ENCODE measurements around the gene DACH1.

- TF ChIP-seq EZH2 (IDR thresholded peaks at IDR 0.05; ENCODE audit: low read length, unreplicated experiment) (no peak), CTCF (conservative IDR thresholded peaks at IDR 0.05; ENCODE audit: low read depth, low read length) (no peak), EZH2phosphoT487 (IDR thresholded peaks at IDR 0.05; ENCODE audit: borderline replicate concordance, low read length) (no peak)
Measured at GRCh38 chr13:71503781-71504180, 363.2 kb downstream of the DACH1 start.

Data from PC-3 (cell line).